ENCODE results near the gene EFR3B.
A peak's percentile ranks its signal among the peaks of the same experiment; 100 is the strongest.
"Not testable (repeated sequence)": the region's sequence is repeated elsewhere in the genome, so short reads cannot be mapped to it uniquely, and the experiment has no call there.

EFR3B gene

GRCh38 chr2:25140535-25140934 is 98.7 kb downstream of the EFR3B start:
- H3K4me1 ChIP-seq (ENCODE audit: control insufficient read depth, insufficient read depth, low read length); H3K4me3 ChIP-seq (ENCODE audit: low read depth, low read length); H3K9me3 ChIP-seq (ENCODE audit: control insufficient read depth, insufficient read depth, low read length); H3K9ac ChIP-seq (ENCODE audit: low read depth, low read length); H3K27me3 ChIP-seq (ENCODE audit: control insufficient read depth, insufficient read depth, low read length); H3K36me3 ChIP-seq (ENCODE audit: control insufficient read depth, insufficient read depth, low read length): not testable (repeated sequence)

- H3K27me3 ChIP-seq (ENCODE audit: control insufficient read depth, insufficient read depth, low read length) = no peaks in the 10 kb centered on the region
- no peak overlapping the region for H3K4me3 ChIP-seq (ENCODE audit: low read depth, low read length)
- no peaks in the 10 kb centered on the region for H3K36me3 ChIP-seq (ENCODE audit: control insufficient read depth, insufficient read depth, low read length)
- no peaks in the 10 kb centered on the region for H3K9me3 ChIP-seq (ENCODE audit: control insufficient read depth, insufficient read depth, low read length)
- no peak overlapping the region for H3K9ac ChIP-seq (ENCODE audit: low read depth, low read length)
- H3K4me1 ChIP-seq (ENCODE audit: control insufficient read depth, insufficient read depth, low read length) = no peaks in the 10 kb centered on the region
These were observed 99.2 kb downstream of the EFR3B start for GRCh38 chr2:25141120-25141519.

- Histone ChIP-seq H3K9ac (ENCODE audit: low read depth, low read length) (no peak overlapping the region), H3K9me3 (ENCODE audit: control insufficient read depth, insufficient read depth, low read length) (no peaks in the 10 kb centered on the region), H3K4me3 (ENCODE audit: low read depth, low read length) (no peak overlapping the region), H3K27me3 (ENCODE audit: control insufficient read depth, insufficient read depth, low read length) (no peaks in the 10 kb centered on the region), H3K4me1 (ENCODE audit: control insufficient read depth, insufficient read depth, low read length) (no peaks in the 10 kb centered on the region), H3K36me3 (ENCODE audit: control insufficient read depth, insufficient read depth, low read length) (no peaks in the 10 kb centered on the region)
These were observed 103.9 kb downstream of the EFR3B start for GRCh38 chr2:25145803-25146202.

GRCh38 chr2:25146896-25147295 is 105.0 kb downstream of the EFR3B start:
- H3K4me3 ChIP-seq (ENCODE audit: low read depth, low read length) = no peak overlapping the region
- no peaks in the 10 kb centered on the region for H3K9me3 ChIP-seq (ENCODE audit: control insufficient read depth, insufficient read depth, low read length)
- H3K9ac ChIP-seq (ENCODE audit: low read depth, low read length) = no peak overlapping the region
- no peaks in the 10 kb centered on the region for H3K36me3 ChIP-seq (ENCODE audit: control insufficient read depth, insufficient read depth, low read length)
- no peaks in the 10 kb centered on the region for H3K4me1 ChIP-seq (ENCODE audit: control insufficient read depth, insufficient read depth, low read length)
- H3K27me3 ChIP-seq (ENCODE audit: control insufficient read depth, insufficient read depth, low read length) = no peaks in the 10 kb centered on the region

GRCh38 chr2:25149646-25150045 is 107.8 kb downstream of the EFR3B start:
- no peak overlapping the region for H3K9ac ChIP-seq (ENCODE audit: low read depth, low read length)
- no peaks in the 10 kb centered on the region for H3K27me3 ChIP-seq (ENCODE audit: control insufficient read depth, insufficient read depth, low read length)
- H3K4me1 ChIP-seq (ENCODE audit: control insufficient read depth, insufficient read depth, low read length) = no peaks in the 10 kb centered on the region
- H3K4me3 ChIP-seq (ENCODE audit: low read depth, low read length) = no peak overlapping the region
- H3K9me3 ChIP-seq (ENCODE audit: control insufficient read depth, insufficient read depth, low read length) = no peaks in the 10 kb centered on the region
- no peaks in the 10 kb centered on the region for H3K36me3 ChIP-seq (ENCODE audit: control insufficient read depth, insufficient read depth, low read length)

- not testable (repeated sequence) for H3K36me3 ChIP-seq (ENCODE audit: control insufficient read depth, insufficient read depth, low read length); H3K27me3 ChIP-seq (ENCODE audit: control insufficient read depth, insufficient read depth, low read length); H3K4me1 ChIP-seq (ENCODE audit: control insufficient read depth, insufficient read depth, low read length); H3K9me3 ChIP-seq (ENCODE audit: control insufficient read depth, insufficient read depth, low read length); H3K9ac ChIP-seq (ENCODE audit: low read depth, low read length); H3K4me3 ChIP-seq (ENCODE audit: low read depth, low read length)
These were observed 109.1 kb downstream of the EFR3B start for GRCh38 chr2:25150993-25151392.

- Histone ChIP-seq H3K4me3 (ENCODE audit: low read depth, low read length) (no peak overlapping the region), H3K36me3 (ENCODE audit: control insufficient read depth, insufficient read depth, low read length) (no peaks in the 10 kb centered on the region), H3K27me3 (ENCODE audit: control insufficient read depth, insufficient read depth, low read length) (no peaks in the 10 kb centered on the region), H3K9me3 (ENCODE audit: control insufficient read depth, insufficient read depth, low read length) (no peaks in the 10 kb centered on the region), H3K9ac (ENCODE audit: low read depth, low read length) (no peak overlapping the region), H3K4me1 (ENCODE audit: control insufficient read depth, insufficient read depth, low read length) (no peaks in the 10 kb centered on the region)
These were observed 109.8 kb downstream of the EFR3B start for GRCh38 chr2:25151718-25152117.

GRCh38 chr2:25155401-25155800 is 113.5 kb downstream of the EFR3B start:
- Histone ChIP-seq H3K4me3 (ENCODE audit: low read depth, low read length) (no peak overlapping the region), H3K27me3 (ENCODE audit: control insufficient read depth, insufficient read depth, low read length) (no peaks in the 10 kb centered on the region), H3K9ac (ENCODE audit: low read depth, low read length) (no peak overlapping the region), H3K36me3 (ENCODE audit: control insufficient read depth, insufficient read depth, low read length) (no peaks in the 10 kb centered on the region), H3K9me3 (ENCODE audit: control insufficient read depth, insufficient read depth, low read length) (no peaks in the 10 kb centered on the region), H3K4me1 (ENCODE audit: control insufficient read depth, insufficient read depth, low read length) (peaks cover 3% of the 10 kb centered on the region)

GRCh38 chr2:25158096-25158852 is 116.4 kb downstream of the EFR3B start:
- H3K4me3 ChIP-seq (ENCODE audit: low read depth, low read length) = no peak overlapping the region
- H3K9ac ChIP-seq (ENCODE audit: low read depth, low read length) = no peak overlapping the region
- H3K36me3 ChIP-seq (ENCODE audit: control insufficient read depth, insufficient read depth, low read length) = no peaks in the 10 kb centered on the region
- H3K9me3 ChIP-seq (ENCODE audit: control insufficient read depth, insufficient read depth, low read length) = no peaks in the 10 kb centered on the region
- no peaks in the 10 kb centered on the region for H3K27me3 ChIP-seq (ENCODE audit: control insufficient read depth, insufficient read depth, low read length)
- peaks cover 3% of the 10 kb centered on the region for H3K4me1 ChIP-seq (ENCODE audit: control insufficient read depth, insufficient read depth, low read length)

- Histone ChIP-seq H3K4me3 (ENCODE audit: low read depth, low read length) (no peak overlapping the region), H3K27me3 (ENCODE audit: control insufficient read depth, insufficient read depth, low read length) (no peaks in the 10 kb centered on the region)
These were observed 118.1 kb downstream of the EFR3B start for GRCh38 chr2:25159949-25160348.

GRCh38 chr2:25160376-25160775 is 118.5 kb downstream of the EFR3B start:
- H3K27me3 ChIP-seq (ENCODE audit: control insufficient read depth, insufficient read depth, low read length) = no peaks in the 10 kb centered on the region
- H3K9ac ChIP-seq (ENCODE audit: low read depth, low read length) = no peak overlapping the region
- no peaks in the 10 kb centered on the region for H3K9me3 ChIP-seq (ENCODE audit: control insufficient read depth, insufficient read depth, low read length)
- H3K4me3 ChIP-seq (ENCODE audit: low read depth, low read length) = no peak overlapping the region
- H3K36me3 ChIP-seq (ENCODE audit: control insufficient read depth, insufficient read depth, low read length) = no peaks in the 10 kb centered on the region
- H3K4me1 ChIP-seq (ENCODE audit: control insufficient read depth, insufficient read depth, low read length) = peaks cover 3% of the 10 kb centered on the region

More at GRCh38 chr2:25159949-25160348, 118.1 kb downstream of the EFR3B start:
- H3K9ac ChIP-seq (ENCODE audit: low read depth, low read length) = no peak overlapping the region
- peaks cover 3% of the 10 kb centered on the region for H3K4me1 ChIP-seq (ENCODE audit: control insufficient read depth, insufficient read depth, low read length)
- H3K36me3 ChIP-seq (ENCODE audit: control insufficient read depth, insufficient read depth, low read length) = no peaks in the 10 kb centered on the region
- no peaks in the 10 kb centered on the region for H3K9me3 ChIP-seq (ENCODE audit: control insufficient read depth, insufficient read depth, low read length)

- Histone ChIP-seq H3K4me1 (ENCODE audit: control insufficient read depth, insufficient read depth, low read length) (peaks cover 3% of the 10 kb centered on the region), H3K9ac (ENCODE audit: low read depth, low read length) (no peak overlapping the region), H3K9me3 (ENCODE audit: control insufficient read depth, insufficient read depth, low read length) (no peaks in the 10 kb centered on the region), H3K27me3 (ENCODE audit: control insufficient read depth, insufficient read depth, low read length) (peaks cover 2% of the 10 kb centered on the region), H3K4me3 (ENCODE audit: low read depth, low read length) (peak overlapping the region; percentile 13), H3K36me3 (ENCODE audit: control insufficient read depth, insufficient read depth, low read length) (no peaks in the 10 kb centered on the region)
These were observed 119.3 kb downstream of the EFR3B start for GRCh38 chr2:25161055-25161781.
